IMR-90 (cell line): Measurements from ENCODE around the gene RHOBTB3. TPM values are rescaled to one million over a fixed set of nuclear protein-coding genes. Genes with fewer than 3 reads are reported as not detected.

Experiments
- ATAC-seq: fragments of 200-7000 bp; cut with Tn5 transposase; 2 replicates; pipeline ENCODE4 v1.9.1; 2020; ENCODE audit warnings: low read depth, mild to moderate bottlenecking, moderate library complexity
- BruUV-seq: library from RNA; stranded (reverse); fragments of 400-500 nt; replicated peaks from 2 replicates; lab custom pipeline; 2021; lab: Mats Ljungman, UMichigan
- CTCF ChIA-PET: fragments of 300-600 bp; formaldehyde crosslinking; extraction: SDS; loops from one replicate; lab custom pipeline; 2021; ENCODE audit warnings: antibody characterized with exemption; lab: Yijun Ruan, JAX
- POLR2A ChIA-PET: fragments of 300-600 bp; sonication (Branson Sonifier 250); formaldehyde crosslinking; loops from one replicate; lab custom pipeline; 2022; ENCODE audit warnings: antibody characterized with exemption; ENCODE audit not compliant: unreplicated experiment; lab: Charles Lee
- DNase-seq: peaks from one replicate; pipeline ENCODE4 v3.0.0; 2013
- H2AFZ ChIP-seq: replicated peaks from 2 replicates; pipeline ENCODE3; 2013; ENCODE audit warnings: low read length, mild to moderate bottlenecking; ENCODE audit not compliant: poor library complexity
- H2AK5ac ChIP-seq: 2 replicates; pipeline ENCODE4 v1.6.1; 2013; ENCODE audit warnings: low read depth, low read length, inconsistent platforms
- H2AK9ac ChIP-seq: replicated peaks from 2 replicates; pipeline ENCODE3; 2013; ENCODE audit warnings: mild to moderate bottlenecking, low read depth, low read length, moderate library complexity; ENCODE audit not compliant: poor library complexity
- H2BK120ac ChIP-seq: 2 replicates; pipeline ENCODE4 v1.6.1; 2013; ENCODE audit warnings: low read depth, low read length, inconsistent platforms
- H2BK15ac ChIP-seq: 3 replicates; pipeline ENCODE4 v1.6.1; 2013; ENCODE audit warnings: low read depth, low read length, inconsistent platforms
- H2BK20ac ChIP-seq: 2 replicates; pipeline ENCODE4 v1.6.1; 2013; ENCODE audit warnings: low read depth, mild to moderate bottlenecking, inconsistent platforms, low read length, moderate library complexity
- H2BK5ac ChIP-seq: 2 replicates; pipeline ENCODE4 v1.6.1; 2013; ENCODE audit warnings: mild to moderate bottlenecking, low read depth, low read length, inconsistent platforms; ENCODE audit not compliant: poor library complexity, severe bottlenecking
- H3K14ac ChIP-seq: replicated peaks from 2 replicates; pipeline ENCODE4 v1.6.1; 2013; ENCODE audit warnings: low read depth, low read length, inconsistent platforms
- H3K18ac ChIP-seq: 2 replicates; pipeline ENCODE4 v1.6.1; 2013; ENCODE audit warnings: low read depth, low read length, control low read depth
- H3K23ac ChIP-seq: 2 replicates; pipeline ENCODE4 v1.6.1; 2013; ENCODE audit warnings: low read depth, low read length, inconsistent platforms
- H3K27ac ChIP-seq: 2 replicates; pipeline ENCODE4 v1.5.1; 2013; ENCODE audit warnings: mild to moderate bottlenecking, control low read depth, low read length; ENCODE audit not compliant: insufficient read depth
- H3K27me3 ChIP-seq: 2 replicates; pipeline ENCODE4 v1.6.1; 2013; ENCODE audit warnings: low read length; ENCODE audit not compliant: control insufficient read depth, insufficient read depth
- H3K36me3 ChIP-seq: 2 replicates; pipeline ENCODE4 v1.6.1; 2013; ENCODE audit warnings: low read length, mixed read lengths; ENCODE audit not compliant: control insufficient read depth, insufficient read depth
- H3K4ac ChIP-seq: 2 replicates; pipeline ENCODE4 v1.6.1; 2013; ENCODE audit warnings: low read depth, low read length, inconsistent platforms
- H3K4me1 ChIP-seq: 2 replicates; pipeline ENCODE4 v1.6.1; 2013; ENCODE audit warnings: low read length, mixed read lengths; ENCODE audit not compliant: control insufficient read depth, insufficient read depth
- H3K4me2 ChIP-seq: 2 replicates; pipeline ENCODE4 v1.6.1; 2013; ENCODE audit warnings: low read depth, mild to moderate bottlenecking, control low read depth, low read length, moderate library complexity
- H3K4me3 ChIP-seq: 2 replicates; pipeline ENCODE4 v1.5.1; 2013; ENCODE audit warnings: low read depth, mild to moderate bottlenecking, control low read depth, low read length, moderate library complexity; ENCODE audit not compliant: insufficient read depth
- H3K56ac ChIP-seq: 2 replicates; pipeline ENCODE4 v1.6.1; 2013; ENCODE audit warnings: low read length, inconsistent platforms; ENCODE audit not compliant: insufficient read depth; ENCODE audit errors: extremely low read depth
- H3K79me1 ChIP-seq, 2 experiments: 2 replicates each; pipeline ENCODE4 v1.6.1; 2013; ENCODE audit warnings: low read length in 2 of 2, inconsistent platforms in 1 of 2, low read depth in 1 of 2
- H3K9ac ChIP-seq: 2 replicates; pipeline ENCODE4 v1.6.1; 2013; ENCODE audit warnings: low read depth, low read length, control low read depth
- H3K9me1 ChIP-seq: 2 replicates; pipeline ENCODE4 v1.6.1; 2013; ENCODE audit warnings: low read length, inconsistent platforms; ENCODE audit not compliant: insufficient read depth
- H3K9me3 ChIP-seq: 2 replicates; pipeline ENCODE4 v1.6.1; 2013; ENCODE audit warnings: low read length; ENCODE audit not compliant: control insufficient read depth, insufficient read depth
- H4K20me1 ChIP-seq: 2 replicates; pipeline ENCODE4 v1.6.1; 2013; ENCODE audit warnings: low read length, inconsistent platforms; ENCODE audit not compliant: insufficient read depth
- H4K5ac ChIP-seq: 2 replicates; pipeline ENCODE4 v1.6.1; 2013; ENCODE audit warnings: mild to moderate bottlenecking, low read depth, low read length, control low read depth
- H4K8ac ChIP-seq, 2 experiments: 2 replicates each; pipeline ENCODE4 v1.6.1; 2013; ENCODE audit warnings: low read depth in 2 of 2, low read length in 2 of 2, control low read depth in 1 of 2, inconsistent platforms in 1 of 2
- H4K91ac ChIP-seq: 2 replicates; pipeline ENCODE4 v1.6.1; 2013; ENCODE audit warnings: low read depth, low read length, inconsistent platforms; ENCODE audit not compliant: insufficient read depth
- BHLHE40 ChIP-seq: fragments of 150-350 bp; IDR thresholded peaks from 2 replicates; pipeline ENCODE4 v1.6.1; 2016; ENCODE audit warnings: mild to moderate bottlenecking, low read depth, low read length
- CEBPB ChIP-seq: IDR thresholded peaks from 2 replicates; pipeline ENCODE4 v1.6.1; 2012; ENCODE audit warnings: low read depth, low read length, improper control_type of control experiment
- ELK1 ChIP-seq: fragments of 150-350 bp; IDR thresholded peaks from 2 replicates; pipeline ENCODE4 v1.6.1; 2016; ENCODE audit warnings: low read depth, mild to moderate bottlenecking, low read length, moderate library complexity, borderline replicate concordance
- FOS ChIP-seq: fragments of 150-350 bp; IDR thresholded peaks from 2 replicates; pipeline ENCODE4 v1.6.1; 2016; ENCODE audit warnings: low read depth, low read length
- MAFK ChIP-seq: IDR thresholded peaks from 2 replicates; pipeline ENCODE4 v1.6.1; 2012; ENCODE audit warnings: low read depth, low read length, improper control_type of control experiment
- MAZ ChIP-seq: IDR thresholded peaks from 2 replicates; pipeline ENCODE4 v1.6.1; 2012; ENCODE audit warnings: low read depth, mild to moderate bottlenecking, low read length, improper control_type of control experiment, moderate library complexity, borderline replicate concordance
- NFE2L2 ChIP-seq: fragments of 150-350 bp; IDR thresholded peaks from 2 replicates; pipeline ENCODE4 v1.6.1; 2016; ENCODE audit warnings: low read depth, mild to moderate bottlenecking, low read length
- POLR2A ChIP-seq: IDR thresholded peaks from 2 replicates; pipeline ENCODE4 v1.6.1; 2012; ENCODE audit warnings: mild to moderate bottlenecking, low read depth, low read length
- RAD21 ChIP-seq: IDR thresholded peaks from 2 replicates; pipeline ENCODE4 v1.6.1; 2012; ENCODE audit warnings: low read length, improper control_type of control experiment
- RCOR1 ChIP-seq: IDR thresholded peaks from 2 replicates; pipeline ENCODE4 v1.6.1; 2012; ENCODE audit warnings: mild to moderate bottlenecking, low read length, improper control_type of control experiment; ENCODE audit not compliant: insufficient replicate concordance
- RFX5 ChIP-seq: IDR thresholded peaks from 2 replicates; pipeline ENCODE4 v1.8.0; 2012; ENCODE audit warnings: low read depth, mild to moderate bottlenecking, low read length, moderate library complexity
- SMC3 ChIP-seq: fragments of 150-350 bp; IDR thresholded peaks from 2 replicates; pipeline ENCODE4 v1.6.1; 2016; ENCODE audit warnings: low read depth, mild to moderate bottlenecking, antibody characterized with exemption, low read length, moderate library complexity
- USF2 ChIP-seq: fragments of 150-350 bp; IDR thresholded peaks from 2 replicates; pipeline ENCODE4 v1.6.1; 2017; ENCODE audit warnings: mild to moderate bottlenecking, antibody characterized with exemption, low read length, low read depth
- WGBS, 2 experiments: methylation state at CpG; one replicate each; pipeline versions ENCODE4 v1.1.5 to v1.1.7; 2013; ENCODE audit warnings: missing lambda C conversion rate in 2 of 2; ENCODE audit not compliant: insufficient read length in 1 of 2; ENCODE audit errors: extremely low coverage in 2 of 2; 5-methylcytosine and 5-hydroxymethylcytosine counted together
- dilution Hi-C: fragments of 300-500 bp; cut with HindIII; formaldehyde crosslinking; loops from one replicate; pipeline ENCODE4 v1.14.3; 2018; ENCODE audit warnings: low sequenced_read_pairs; ENCODE audit not compliant: unreplicated experiment
- in situ Hi-C: fragments of 300-500 bp; cut with MboI; formaldehyde crosslinking; loops from 3 replicates; pipeline ENCODE4 v1.14.3; 2019; ENCODE audit warnings: low sequenced_read_pairs, inconsistent platforms, mixed read lengths
- intact Hi-C: fragments of 100-400 bp; cut with micrococcal nuclease; formaldehyde crosslinking; loops from 2 replicates; pipeline ENCODE4 v1.10.0; 2022
- polyA plus RNA-seq, 3 experiments: library from polyadenylated mRNA; depleted of rRNA; stranded (reverse); fragments of >200 nt; gene quantifications; 2 replicates each; pipeline ENCODE4 v1.2.3, GENCODE V29; 2012; ENCODE audit warnings: low replicate concordance in 1 of 3
- total RNA-seq: library from RNA; depleted of rRNA; stranded (reverse); fragments of >200 nt; gene quantifications from 2 replicates; pipeline ENCODE4 v1.2.3, GENCODE V29; 2012

The RHOBTB3 gene
- total and polyA plus RNA-seq, 2 of the 4 experiments (the other 2 are of a cell fraction): 117 to 447 TPM

- no peak for TF ChIP-seq MAZ
Measured at GRCh38 chr5:95803271-95804148, 72.4 kb downstream of the RHOBTB3 start (continued).

GRCh38 chr5:95804736-95805539 is 73.8 kb downstream of the RHOBTB3 start:
- no peak for ATAC-seq
- Histone ChIP-seq H3K79me1 (peaks cover 0 to 11% of the 10 kb centered on the region in 2 experiments; a peak in 1 of 4 replicates), H2BK20ac (no peak overlapping the region), H3K23ac (no peak overlapping the region), H3K14ac (no peak overlapping the region), H4K5ac (no peak overlapping the region), H3K36me3 (no peaks in the 10 kb centered on the region; the same call in none of the 2 replicates), H4K91ac (no peak overlapping the region), H2AK5ac (no peak overlapping the region), H3K56ac (no peak overlapping the region), H3K4me1 (peaks cover 6% of the 10 kb centered on the region), H3K9me3 (peaks cover 3% of the 10 kb centered on the region; the same call in 1 of the 2 replicates), H4K8ac (no peak overlapping the region), H3K4ac (no peak overlapping the region), H3K4me3 (no peak overlapping the region), H3K27ac (no peak overlapping the region), H3K9ac (no peak overlapping the region), H3K4me2 (no peak overlapping the region), H3K18ac (no peak overlapping the region), H2BK120ac (no peak overlapping the region), H3K9me1 (peaks cover 12% of the 10 kb centered on the region; the same call in 1 of the 2 replicates), H4K20me1 (no peaks in the 10 kb centered on the region), H3K27me3 (no peaks in the 10 kb centered on the region), H2BK15ac (no peak overlapping the region), H2AFZ (no peak overlapping the region), H2BK5ac (no peak overlapping the region), H2AK9ac (no peak overlapping the region)
- dilution Hi-C loops (no loop called here), in situ Hi-C loops (no loop called here), intact Hi-C loops (no loop called here)
- WGBS, 2 experiments: 100% methylated on average over 1 of the region's 6 CpGs; no CpG with 5 or more reads in 1 of the 2 experiments
- no TSS peak for BruUV-seq
- DNase-seq: no peak
- CTCF ChIA-PET: no interaction called here
- POLR2A ChIA-PET: no interaction called here
- TF ChIP-seq SMC3: no peak
- no peak for TF ChIP-seq ELK1
- TF ChIP-seq NFE2L2: no peak
- no peak for TF ChIP-seq POLR2A
- TF ChIP-seq MAZ: no peak
- TF ChIP-seq RFX5: no peak
- no peak for TF ChIP-seq FOS
- TF ChIP-seq RAD21: no peak
- TF ChIP-seq BHLHE40: no peak
- no peak for TF ChIP-seq RCOR1
- no peak for TF ChIP-seq USF2
- TF ChIP-seq CEBPB: no peak
- TF ChIP-seq MAFK: no peak
